ENCODE data around the gene ZNF333. TPM values are rescaled to one million over a fixed set of nuclear protein-coding genes. Genes with fewer than 3 reads are reported as not detected.
"Not testable (repeated sequence)": the region's sequence is repeated elsewhere in the genome, so short reads cannot be mapped to it uniquely, and the experiment has no call there.

Gene ZNF333
- total RNA-seq, 1 experiment from 2014 or later = 6.0 TPM

DNA sequence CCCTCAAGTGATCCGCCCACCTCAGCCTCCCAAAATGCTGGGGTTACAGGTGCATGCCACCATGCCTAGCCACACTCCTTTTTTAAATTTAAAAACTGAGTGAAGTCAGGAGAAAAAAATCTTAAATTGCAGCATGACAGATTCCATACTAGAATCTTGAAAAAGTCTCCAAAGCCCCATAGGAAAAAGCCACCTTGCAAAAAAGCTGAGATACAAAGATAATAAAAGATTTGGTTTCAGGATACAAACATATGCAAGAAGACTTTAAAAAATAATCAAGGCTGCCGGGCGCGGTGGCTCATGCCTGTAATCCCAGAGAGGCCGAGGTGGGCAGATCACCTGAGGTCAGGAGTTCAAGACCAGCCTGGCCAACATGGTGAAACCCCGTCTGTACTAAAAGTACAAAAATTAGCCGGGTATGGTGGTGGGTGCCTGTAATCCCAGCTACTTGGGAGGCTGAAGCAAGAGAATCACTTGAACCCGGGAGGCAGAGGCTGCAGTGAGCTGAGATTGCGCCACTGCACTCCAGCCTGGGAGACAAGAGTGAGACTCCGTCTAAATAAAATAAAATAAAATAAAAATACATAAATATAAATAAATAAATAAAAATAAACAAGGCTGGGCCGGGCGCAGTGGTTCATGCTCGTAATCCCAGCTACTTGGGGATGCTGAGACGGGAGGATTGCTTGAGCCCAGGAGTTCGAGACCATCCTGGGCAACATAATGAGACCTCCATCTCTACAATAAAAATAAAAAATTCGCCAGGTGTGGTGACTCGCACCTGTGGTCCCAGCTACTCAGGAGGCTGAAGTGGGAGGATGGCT is 92.1 kb downstream of the ZNF333 start:
- H3K23me2 ChIP-seq (ENCODE audit: insufficient read length, low read depth, low read length, poor library complexity, severe bottlenecking); H4K5ac ChIP-seq (ENCODE audit: insufficient read length, low read depth, low read length); H3K27me3 Mint-ChIP-seq (ENCODE audit: low read depth); H2BK5ac ChIP-seq (ENCODE audit: insufficient read length, low read length); H3K9me3 ChIP-seq (ENCODE audit: control insufficient read depth, low read depth, low read length); H3K27ac Mint-ChIP-seq; H2BK20ac ChIP-seq (ENCODE audit: low read depth, low read length, poor library complexity, severe bottlenecking); H3K18ac ChIP-seq (ENCODE audit: insufficient read length, low read depth, low read length); H3K9ac ChIP-seq (ENCODE audit: extremely low read depth, insufficient read length, low read length); H2BK12ac ChIP-seq (ENCODE audit: insufficient read length, low read depth, low read length); H4K91ac ChIP-seq (ENCODE audit: insufficient read length, low read depth, low read length); H2AK5ac ChIP-seq (ENCODE audit: insufficient read length, low read length); H3K4me2 ChIP-seq (ENCODE audit: insufficient read depth, insufficient read length, low read length); H3K4me3 Mint-ChIP-seq; H3K27ac ChIP-seq (ENCODE audit: insufficient read length, low read depth, low read length); H4K8ac ChIP-seq (replicated peaks; ENCODE audit: insufficient read length, low read depth, low read length); H3K27me3 ChIP-seq (ENCODE audit: insufficient read depth, low read length); H3K4me1 Mint-ChIP-seq; H3K56ac ChIP-seq (ENCODE audit: insufficient read length, low read depth, low read length); H2BK15ac ChIP-seq (ENCODE audit: low read depth, low read length); H3K14ac ChIP-seq (ENCODE audit: insufficient read depth, low read length); H2AFZ ChIP-seq (ENCODE audit: low read length); H3K4me1 ChIP-seq (ENCODE audit: insufficient read depth, low read length); H3K4ac ChIP-seq (ENCODE audit: low read depth, low read length); H3K79me1 ChIP-seq (ENCODE audit: insufficient read depth, low read depth, low read length, poor library complexity, severe bottlenecking); H2BK120ac ChIP-seq (ENCODE audit: low read depth, low read length, poor library complexity, severe bottlenecking); H3T11ph ChIP-seq (ENCODE audit: low read length); H4K20me1 ChIP-seq (ENCODE audit: control insufficient read depth, insufficient read depth, insufficient read length); H3K23ac ChIP-seq (ENCODE audit: insufficient read length, low read depth, low read length); H3K36me3 Mint-ChIP-seq (ENCODE audit: insufficient read depth in 1 of 3, low read depth in 3 of 3); H3K79me2 ChIP-seq (ENCODE audit: insufficient read depth, low read length): not testable (repeated sequence)
- DNase-seq = peak; percentile 6
- peaks cover 6 to 67% of the 10 kb centered on the region in 2 experiments for H3K9me3 Mint-ChIP-seq
- WGBS (ENCODE audit: extremely low coverage, insufficient read length, low lambda C conversion rate) = no CpG with 5 or more reads among the region's 17 CpGs
